Left lung (tissue), 10 donors: Measurements from ENCODE around the gene WDR27. TPM values are rescaled to one million over a fixed set of nuclear protein-coding genes. Genes with fewer than 3 reads are reported as not detected.
A peak's percentile ranks its signal among the peaks of the same experiment; 100 is the strongest.

ENCODE experiments used
- ATAC-seq: fragments of 200-7000 bp; cut with Tn5 transposase; one replicate; pipeline ENCODE4 v1.9.1; 2020; ENCODE audit warnings: moderate library complexity
- DNase-seq, 4 donors: peaks; one replicate each; pipeline ENCODE4 v3.0.0-alpha.2; 2013 to 2020
- H3K27ac ChIP-seq, 2 donors: fragments of 200-600 bp; sonication (generic) in 1 of 2; one replicate each; pipeline versions ENCODE4 v1.5.0 to v1.8.0; 2020 to 2021
- H3K27me3 ChIP-seq, 2 donors: fragments of 200-600 bp; sonication (generic) in 1 of 2; one replicate each; pipeline versions ENCODE4 v1.5.0 to v1.8.0; 2020 to 2021
- H3K36me3 ChIP-seq, 2 donors: fragments of 200-600 bp; sonication (generic) in 1 of 2; one replicate each; pipeline versions ENCODE4 v1.5.0 to v1.8.0; 2020 to 2021
- H3K4me1 ChIP-seq, 2 donors: fragments of 200-600 bp; one replicate each; pipeline ENCODE4 v1.8.0; 2021
- H3K4me3 ChIP-seq, 2 donors: fragments of 200-600 bp; sonication (generic) in 1 of 2; one replicate each; pipeline versions ENCODE4 v1.5.0 to v1.8.0; 2020 to 2021; ENCODE audit warnings: mild to moderate bottlenecking in 1 of 2
- H3K9me3 ChIP-seq, 2 donors: fragments of 200-600 bp; sonication (generic) in 1 of 2; one replicate each; pipeline versions ENCODE4 v1.5.0 to v1.8.0; 2020 to 2021
- intact Hi-C, 2 donors: fragments of 100-400 bp; cut with DNase I; formaldehyde crosslinking; loops; one replicate each; pipeline versions ENCODE4 v1.11.2 to v1.14.2; 2022
- polyA plus RNA-seq, 6 donors: library from polyadenylated mRNA; unstranded; fragments of 120-200 nt; gene quantifications; one replicate each; pipeline ENCODE4 v1.2.1, GENCODE V29; 2013; ENCODE audit not compliant: insufficient read length in 6 of 6
- total RNA-seq, 2 donors: library from RNA; stranded (reverse); fragmentation: NEBNext Ultra II Directional; extraction: Animal tissue kit (Norgen Biotek cat#: 25700); gene quantifications; one replicate each; pipeline ENCODE4 v1.2.1, GENCODE V29; 2021
- TF ChIP-seq, protein P1 (sequence below), 2 donors: fragments of 200-600 bp; sonication (generic) in 1 of 2; IDR thresholded peaks; one replicate each; pipeline versions ENCODE4 v1.5.0 to v1.8.0; 2021; ENCODE audit warnings: antibody characterized with exemption in 2 of 2
- donor health status: DM: no; HTN: yes; CAD: no.
- donor health status: DM: no; HTN: no; CAD: no.

The WDR27 gene
- total and polyA plus RNA-seq, 8 donors: 31.3 to 104 (median 86.3) TPM

- H3K36me3 ChIP-seq: no peaks in the 10 kb centered on the region
- H3K4me3 ChIP-seq: no peak overlapping the region
- ATAC-seq (no peak), DNase-seq (no peak)
- H3K9me3 ChIP-seq: peaks cover 0 to 11% of the 10 kb centered on the region in 2 donors
- no peaks in the 10 kb centered on the region for H3K27me3 ChIP-seq
- no peaks in the 10 kb centered on the region for H3K4me1 ChIP-seq
- intact Hi-C loops: no loop called here
- no peak overlapping the region for H3K27ac ChIP-seq
- TF ChIP-seq, protein P1, sequence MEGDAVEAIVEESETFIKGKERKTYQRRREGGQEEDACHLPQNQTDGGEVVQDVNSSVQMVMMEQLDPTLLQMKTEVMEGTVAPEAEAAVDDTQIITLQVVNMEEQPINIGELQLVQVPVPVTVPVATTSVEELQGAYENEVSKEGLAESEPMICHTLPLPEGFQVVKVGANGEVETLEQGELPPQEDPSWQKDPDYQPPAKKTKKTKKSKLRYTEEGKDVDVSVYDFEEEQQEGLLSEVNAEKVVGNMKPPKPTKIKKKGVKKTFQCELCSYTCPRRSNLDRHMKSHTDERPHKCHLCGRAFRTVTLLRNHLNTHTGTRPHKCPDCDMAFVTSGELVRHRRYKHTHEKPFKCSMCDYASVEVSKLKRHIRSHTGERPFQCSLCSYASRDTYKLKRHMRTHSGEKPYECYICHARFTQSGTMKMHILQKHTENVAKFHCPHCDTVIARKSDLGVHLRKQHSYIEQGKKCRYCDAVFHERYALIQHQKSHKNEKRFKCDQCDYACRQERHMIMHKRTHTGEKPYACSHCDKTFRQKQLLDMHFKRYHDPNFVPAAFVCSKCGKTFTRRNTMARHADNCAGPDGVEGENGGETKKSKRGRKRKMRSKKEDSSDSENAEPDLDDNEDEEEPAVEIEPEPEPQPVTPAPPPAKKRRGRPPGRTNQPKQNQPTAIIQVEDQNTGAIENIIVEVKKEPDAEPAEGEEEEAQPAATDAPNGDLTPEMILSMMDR (IDR thresholded peaks at IDR 0.05): no peak
Measured at GRCh38 chr6:169510871-169511270, 191.0 kb downstream of the WDR27 start.

DNA sequence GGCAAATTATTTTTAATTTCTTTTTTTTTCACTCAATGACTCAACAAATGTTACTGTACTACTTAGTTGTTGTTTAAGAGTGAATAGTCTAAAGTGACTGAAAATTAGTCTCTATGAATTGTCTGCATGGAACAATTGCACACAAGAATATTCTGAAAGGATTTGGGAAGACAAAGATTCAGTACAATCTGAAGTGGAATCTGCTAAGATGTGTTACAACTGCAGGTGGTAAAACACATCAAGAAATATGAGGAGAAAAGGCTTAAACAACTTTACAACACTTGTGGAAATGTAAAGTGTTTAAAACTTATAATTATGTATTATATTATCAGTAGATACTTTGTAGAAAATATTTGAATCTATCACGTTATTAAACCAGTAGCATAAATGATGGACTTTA is 193.4 kb downstream of the WDR27 start:
- no peak overlapping the region for H3K27ac ChIP-seq
- H3K27me3 ChIP-seq: no peaks in the 10 kb centered on the region
- DNase-seq: no peak
- intact Hi-C loops: no loop called here
- TF ChIP-seq, protein P1 (IDR thresholded peaks at IDR 0.05): no peak
- no peak for ATAC-seq
- no peaks in the 10 kb centered on the region for H3K36me3 ChIP-seq
- H3K4me1 ChIP-seq: no peaks in the 10 kb centered on the region
- no peak overlapping the region for H3K4me3 ChIP-seq
- H3K9me3 ChIP-seq: peaks cover 0 to 11% of the 10 kb centered on the region in 2 donors

- Histone ChIP-seq H3K36me3 (no peaks in the 10 kb centered on the region), H3K4me1 (no peaks in the 10 kb centered on the region), H3K27me3 (no peaks in the 10 kb centered on the region), H3K27ac (no peak overlapping the region), H3K9me3 (peaks cover 0 to 8% of the 10 kb centered on the region in 2 donors), H3K4me3 (no peak overlapping the region)
- DNase-seq (peak in 1 of 4 donors; percentile 32), ATAC-seq (no peak)
- intact Hi-C loops: no loop called here
- TF ChIP-seq, protein P1 (IDR thresholded peaks at IDR 0.05): no peak
Measured at GRCh38 chr6:169503422-169504152, 198.2 kb downstream of the WDR27 start.

DNA sequence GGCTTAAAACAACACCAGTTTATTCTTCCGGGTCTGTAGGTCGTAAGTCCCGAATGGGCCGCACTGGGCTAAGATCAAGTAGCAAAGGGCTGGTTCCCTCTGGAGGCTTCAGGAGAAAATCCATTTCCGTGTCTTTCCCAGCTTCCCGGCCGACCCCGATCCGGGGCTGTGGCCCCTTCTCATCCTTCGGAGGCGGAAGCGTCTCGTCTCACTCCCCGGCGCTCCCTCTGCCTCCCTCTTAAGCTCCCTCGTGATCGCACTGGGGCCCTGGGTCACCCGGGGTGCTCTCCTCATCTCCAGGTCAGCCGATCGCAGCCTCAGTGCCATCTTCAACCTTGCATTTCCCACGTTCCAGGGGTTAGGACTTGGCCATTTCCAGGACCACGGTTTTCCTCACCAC is 199.4 kb downstream of the WDR27 start:
- TF ChIP-seq, protein P1 (IDR thresholded peaks at IDR 0.05): no peak
- H3K27ac ChIP-seq: no peak overlapping the region
- no peak overlapping the region for H3K4me3 ChIP-seq
- H3K4me1 ChIP-seq: no peaks in the 10 kb centered on the region
- intact Hi-C loops: no loop called here
- no peaks in the 10 kb centered on the region for H3K36me3 ChIP-seq
- no peaks in the 10 kb centered on the region for H3K27me3 ChIP-seq
- DNase-seq (no peak), ATAC-seq (no peak)
- no peaks in the 10 kb centered on the region for H3K9me3 ChIP-seq

DNA sequence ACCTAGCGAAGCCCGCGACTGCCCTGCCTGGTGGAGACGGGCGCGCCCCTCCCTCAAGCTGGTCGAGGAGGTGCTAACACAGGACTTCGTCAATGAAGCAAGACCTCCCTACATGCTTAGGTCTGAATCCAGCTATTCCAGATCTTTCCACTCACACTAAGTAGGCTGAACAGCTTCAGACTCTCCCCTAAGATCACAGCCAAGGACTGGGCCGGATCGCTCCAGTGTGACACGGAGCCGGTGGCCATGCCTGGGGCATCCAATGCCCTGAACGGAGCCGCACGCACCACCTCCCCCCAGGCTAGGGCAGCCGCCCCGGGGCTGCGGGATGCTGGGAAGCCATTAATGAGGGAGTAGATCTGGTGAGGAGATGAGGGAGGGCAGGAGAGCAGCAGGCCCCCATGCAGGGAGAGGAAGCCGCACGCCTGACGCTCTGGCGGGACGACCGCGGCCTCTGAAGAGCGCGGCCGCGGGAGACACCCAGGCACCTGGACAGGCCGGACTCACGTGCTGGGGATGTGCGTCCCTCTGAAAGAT is 200.0 kb downstream of the WDR27 start:
- Histone ChIP-seq H3K4me1 (no peaks in the 10 kb centered on the region), H3K9me3 (no peaks in the 10 kb centered on the region), H3K27ac (no peak overlapping the region), H3K4me3 (no peak overlapping the region), H3K36me3 (no peaks in the 10 kb centered on the region), H3K27me3 (no peaks in the 10 kb centered on the region)
- DNase-seq (peak in 1 of 4 donors; percentile 73), ATAC-seq (no peak)
- TF ChIP-seq, protein P1 (IDR thresholded peaks at IDR 0.05): no peak
- intact Hi-C loops: no loop called here
